Mammary epithelial cell (primary cell): ENCODE data around the gene TTC38.

Experiments used
- EZH2 ChIP-seq: IDR thresholded peaks from 2 replicates; pipeline ENCODE4 v1.6.1; 2012; ENCODE audit warnings: low read length, inconsistent platforms, borderline replicate concordance
- TF ChIP-seq, protein P1 (sequence below), 2 donors: IDR thresholded peaks in 1 of 2; conservative IDR thresholded peaks in 1 of 2; 2 replicates each; pipeline ENCODE4 v1.5.1; 2011 to 2012; ENCODE audit warnings: inconsistent platforms in 2 of 2, low read length in 2 of 2, mild to moderate bottlenecking in 2 of 2, control low read depth in 1 of 2, low read depth in 1 of 2; ENCODE audit not compliant: insufficient read depth in 1 of 2; ENCODE audit errors: extremely low read depth in 1 of 2

DNA sequence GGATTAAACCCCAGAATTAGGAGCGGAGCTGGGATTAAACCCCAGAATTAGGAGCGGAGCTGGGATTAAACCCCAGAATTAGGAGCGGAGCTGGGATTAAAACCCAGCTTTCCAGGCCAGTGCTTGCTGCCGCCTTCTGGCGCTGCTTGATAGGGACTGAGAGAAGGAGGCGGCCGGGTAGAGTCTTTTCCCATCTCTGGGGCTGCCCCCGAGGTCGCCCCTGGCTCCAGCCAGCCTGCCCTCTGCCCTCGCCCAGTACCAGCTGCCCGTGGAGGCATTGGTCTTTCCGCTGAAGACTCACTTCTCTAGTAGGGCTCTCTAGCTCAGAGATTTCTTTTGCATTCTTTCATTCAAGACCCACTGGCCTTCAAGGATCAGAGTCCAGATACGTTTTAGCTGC lies 72.9 kb downstream of the TTC38 start:
- TF ChIP-seq, protein P1, sequence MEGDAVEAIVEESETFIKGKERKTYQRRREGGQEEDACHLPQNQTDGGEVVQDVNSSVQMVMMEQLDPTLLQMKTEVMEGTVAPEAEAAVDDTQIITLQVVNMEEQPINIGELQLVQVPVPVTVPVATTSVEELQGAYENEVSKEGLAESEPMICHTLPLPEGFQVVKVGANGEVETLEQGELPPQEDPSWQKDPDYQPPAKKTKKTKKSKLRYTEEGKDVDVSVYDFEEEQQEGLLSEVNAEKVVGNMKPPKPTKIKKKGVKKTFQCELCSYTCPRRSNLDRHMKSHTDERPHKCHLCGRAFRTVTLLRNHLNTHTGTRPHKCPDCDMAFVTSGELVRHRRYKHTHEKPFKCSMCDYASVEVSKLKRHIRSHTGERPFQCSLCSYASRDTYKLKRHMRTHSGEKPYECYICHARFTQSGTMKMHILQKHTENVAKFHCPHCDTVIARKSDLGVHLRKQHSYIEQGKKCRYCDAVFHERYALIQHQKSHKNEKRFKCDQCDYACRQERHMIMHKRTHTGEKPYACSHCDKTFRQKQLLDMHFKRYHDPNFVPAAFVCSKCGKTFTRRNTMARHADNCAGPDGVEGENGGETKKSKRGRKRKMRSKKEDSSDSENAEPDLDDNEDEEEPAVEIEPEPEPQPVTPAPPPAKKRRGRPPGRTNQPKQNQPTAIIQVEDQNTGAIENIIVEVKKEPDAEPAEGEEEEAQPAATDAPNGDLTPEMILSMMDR (conservative IDR thresholded peaks at IDR 0.05 in 1 of 2, IDR thresholded peaks at IDR 0.05 in 1 of 2; ENCODE audit: extremely low read depth in 1 of 2, insufficient read depth in 1 of 2, low read depth in 1 of 2, low read length in 2 of 2) = no peak
- no peak for TF ChIP-seq EZH2
